ENCODE results near the gene NR5A1.

The NR5A1 gene

DNA sequence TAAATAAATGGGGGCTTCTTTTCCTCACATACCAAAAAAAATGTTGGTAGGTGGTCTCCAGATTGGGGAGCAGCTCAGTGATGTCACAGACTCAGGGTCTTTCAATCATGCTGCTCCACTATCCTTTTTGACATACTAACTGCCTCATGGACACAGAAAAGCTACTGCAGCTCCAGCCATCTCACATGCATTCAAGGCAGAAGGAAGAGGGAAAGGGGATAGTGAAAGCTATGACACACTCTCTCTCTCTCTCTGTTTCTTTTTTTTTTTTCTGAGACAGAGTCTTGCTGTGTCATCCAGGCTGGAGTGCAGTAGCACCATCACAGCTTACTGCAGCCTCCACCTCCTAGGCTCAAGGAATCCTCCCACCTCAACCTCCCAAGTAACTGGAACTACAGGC is 64.8 kb downstream of the NR5A1 start:
- Histone ChIP-seq H3K4me1 (ENCODE audit: low read depth, poor library complexity, severe bottlenecking) (no peaks in the 10 kb centered on the region), H3K79me2 (ENCODE audit: insufficient read depth, low read depth) (no peaks in the 10 kb centered on the region), H3K27ac (no peak overlapping the region), H3K36me3 (ENCODE audit: insufficient read depth) (no peaks in the 10 kb centered on the region), H2AFZ (ENCODE audit: low read depth) (no peak overlapping the region), H3K27me3 (ENCODE audit: insufficient read depth, low read depth) (no peaks in the 10 kb centered on the region), H3K9ac (no peak overlapping the region), H4K20me1 (ENCODE audit: insufficient read depth) (no peaks in the 10 kb centered on the region), H3K4me2 (no peak overlapping the region), H3K4me3 (IDR thresholded peaks at IDR 0.05; ENCODE audit: insufficient read depth, low read depth, low read length) (no peak overlapping the region)
- TF ChIP-seq, protein P1, sequence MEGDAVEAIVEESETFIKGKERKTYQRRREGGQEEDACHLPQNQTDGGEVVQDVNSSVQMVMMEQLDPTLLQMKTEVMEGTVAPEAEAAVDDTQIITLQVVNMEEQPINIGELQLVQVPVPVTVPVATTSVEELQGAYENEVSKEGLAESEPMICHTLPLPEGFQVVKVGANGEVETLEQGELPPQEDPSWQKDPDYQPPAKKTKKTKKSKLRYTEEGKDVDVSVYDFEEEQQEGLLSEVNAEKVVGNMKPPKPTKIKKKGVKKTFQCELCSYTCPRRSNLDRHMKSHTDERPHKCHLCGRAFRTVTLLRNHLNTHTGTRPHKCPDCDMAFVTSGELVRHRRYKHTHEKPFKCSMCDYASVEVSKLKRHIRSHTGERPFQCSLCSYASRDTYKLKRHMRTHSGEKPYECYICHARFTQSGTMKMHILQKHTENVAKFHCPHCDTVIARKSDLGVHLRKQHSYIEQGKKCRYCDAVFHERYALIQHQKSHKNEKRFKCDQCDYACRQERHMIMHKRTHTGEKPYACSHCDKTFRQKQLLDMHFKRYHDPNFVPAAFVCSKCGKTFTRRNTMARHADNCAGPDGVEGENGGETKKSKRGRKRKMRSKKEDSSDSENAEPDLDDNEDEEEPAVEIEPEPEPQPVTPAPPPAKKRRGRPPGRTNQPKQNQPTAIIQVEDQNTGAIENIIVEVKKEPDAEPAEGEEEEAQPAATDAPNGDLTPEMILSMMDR (conservative IDR thresholded peaks at IDR 0.05; ENCODE audit: low read depth, low read length), result no peak

- H3K36me3 ChIP-seq (ENCODE audit: insufficient read depth), result no peaks in the 10 kb centered on the region
- no peaks in the 10 kb centered on the region for H3K79me2 ChIP-seq (ENCODE audit: insufficient read depth, low read depth)
- no peak overlapping the region for H3K27ac ChIP-seq
- TF ChIP-seq, protein P1 (conservative IDR thresholded peaks at IDR 0.05; ENCODE audit: low read depth, low read length), result no peak
- no peaks in the 10 kb centered on the region for H4K20me1 ChIP-seq (ENCODE audit: insufficient read depth)
- H3K4me2 ChIP-seq, result no peak overlapping the region
- no peak overlapping the region for H3K9ac ChIP-seq
- no peak overlapping the region for H3K4me3 ChIP-seq (IDR thresholded peaks at IDR 0.05; ENCODE audit: insufficient read depth, low read depth, low read length)
- H3K27me3 ChIP-seq (ENCODE audit: insufficient read depth, low read depth), result no peaks in the 10 kb centered on the region
- no peak overlapping the region for H2AFZ ChIP-seq (ENCODE audit: low read depth)
- peaks cover 10% of the 10 kb centered on the region for H3K4me1 ChIP-seq (ENCODE audit: low read depth, poor library complexity, severe bottlenecking)
Measured at GRCh38 chr9:124441291-124441690, 65.9 kb downstream of the NR5A1 start.

DNA sequence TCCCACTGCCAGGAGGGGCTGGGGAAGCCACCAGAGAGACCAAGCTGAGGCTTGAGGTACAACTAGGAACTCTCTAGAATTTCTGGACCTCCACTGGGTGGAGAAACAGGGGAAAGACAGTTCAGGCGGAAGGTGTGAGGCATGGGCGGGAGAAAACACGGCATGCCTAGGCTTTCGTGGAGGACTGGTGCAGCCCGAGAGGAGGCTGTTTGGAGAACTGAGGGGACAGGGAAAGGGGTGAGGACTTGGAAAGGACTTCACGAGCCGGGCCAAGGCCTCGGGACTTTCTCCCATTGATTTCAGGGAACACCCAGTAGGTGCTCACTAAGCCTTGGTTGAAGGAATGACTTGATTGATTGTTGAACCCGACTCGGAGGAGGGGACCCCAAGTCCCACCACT is 66.4 kb downstream of the NR5A1 start:
- Histone ChIP-seq H3K27me3 (ENCODE audit: insufficient read depth, low read depth) (no peaks in the 10 kb centered on the region), H3K4me1 (ENCODE audit: low read depth, poor library complexity, severe bottlenecking) (peaks cover 15% of the 10 kb centered on the region), H3K9ac (no peak overlapping the region), H2AFZ (ENCODE audit: low read depth) (no peak overlapping the region), H3K36me3 (ENCODE audit: insufficient read depth) (no peaks in the 10 kb centered on the region), H3K4me2 (no peak overlapping the region), H3K4me3 (IDR thresholded peaks at IDR 0.05; ENCODE audit: insufficient read depth, low read depth, low read length) (no peak overlapping the region), H4K20me1 (ENCODE audit: insufficient read depth) (no peaks in the 10 kb centered on the region), H3K79me2 (ENCODE audit: insufficient read depth, low read depth) (no peaks in the 10 kb centered on the region), H3K27ac (no peak overlapping the region)
- TF ChIP-seq, protein P1 (conservative IDR thresholded peaks at IDR 0.05; ENCODE audit: low read depth, low read length), result no peak

GRCh38 chr9:124439686-124440243 is 67.4 kb downstream of the NR5A1 start:
- TF ChIP-seq, protein P1 (conservative IDR thresholded peaks at IDR 0.05; ENCODE audit: low read depth, low read length), result no peak
- Histone ChIP-seq H3K36me3 (ENCODE audit: insufficient read depth) (no peaks in the 10 kb centered on the region), H2AFZ (ENCODE audit: low read depth) (no peak overlapping the region), H3K4me1 (ENCODE audit: low read depth, poor library complexity, severe bottlenecking) (peaks cover 16% of the 10 kb centered on the region), H3K79me2 (ENCODE audit: insufficient read depth, low read depth) (no peaks in the 10 kb centered on the region), H3K27me3 (ENCODE audit: insufficient read depth, low read depth) (no peaks in the 10 kb centered on the region), H3K27ac (no peak overlapping the region), H4K20me1 (ENCODE audit: insufficient read depth) (no peaks in the 10 kb centered on the region), H3K4me2 (no peak overlapping the region), H3K9ac (no peak overlapping the region), H3K4me3 (IDR thresholded peaks at IDR 0.05; ENCODE audit: insufficient read depth, low read depth, low read length) (no peak overlapping the region)

Measured in KMS-11 (cell line).